CD4-positive, alpha-beta T cell treated with Interferon alpha-2 for 1 hour (primary cell): ENCODE data around the gene SLC39A11.

ENCODE experiments used
- DNase-seq, 2 donors: peaks; one replicate each; pipeline ENCODE4 v3.0.0-alpha.2; 2020 to 2022

SLC39A11 gene

GRCh38 chr17:72667096-72668063 is 425.1 kb downstream of the SLC39A11 start:
- no peak for DNase-seq

- DNase-seq = no peak
These were observed 426.3 kb downstream of the SLC39A11 start for GRCh38 chr17:72665852-72666851.

- no peak for DNase-seq
These were observed 429.7 kb downstream of the SLC39A11 start for GRCh38 chr17:72662827-72663190.

GRCh38 chr17:72661945-72662826 is 430.3 kb downstream of the SLC39A11 start:
- no peak for DNase-seq

- no peak for DNase-seq
These were observed 431.2 kb downstream of the SLC39A11 start for GRCh38 chr17:72661116-72661944.

DNA sequence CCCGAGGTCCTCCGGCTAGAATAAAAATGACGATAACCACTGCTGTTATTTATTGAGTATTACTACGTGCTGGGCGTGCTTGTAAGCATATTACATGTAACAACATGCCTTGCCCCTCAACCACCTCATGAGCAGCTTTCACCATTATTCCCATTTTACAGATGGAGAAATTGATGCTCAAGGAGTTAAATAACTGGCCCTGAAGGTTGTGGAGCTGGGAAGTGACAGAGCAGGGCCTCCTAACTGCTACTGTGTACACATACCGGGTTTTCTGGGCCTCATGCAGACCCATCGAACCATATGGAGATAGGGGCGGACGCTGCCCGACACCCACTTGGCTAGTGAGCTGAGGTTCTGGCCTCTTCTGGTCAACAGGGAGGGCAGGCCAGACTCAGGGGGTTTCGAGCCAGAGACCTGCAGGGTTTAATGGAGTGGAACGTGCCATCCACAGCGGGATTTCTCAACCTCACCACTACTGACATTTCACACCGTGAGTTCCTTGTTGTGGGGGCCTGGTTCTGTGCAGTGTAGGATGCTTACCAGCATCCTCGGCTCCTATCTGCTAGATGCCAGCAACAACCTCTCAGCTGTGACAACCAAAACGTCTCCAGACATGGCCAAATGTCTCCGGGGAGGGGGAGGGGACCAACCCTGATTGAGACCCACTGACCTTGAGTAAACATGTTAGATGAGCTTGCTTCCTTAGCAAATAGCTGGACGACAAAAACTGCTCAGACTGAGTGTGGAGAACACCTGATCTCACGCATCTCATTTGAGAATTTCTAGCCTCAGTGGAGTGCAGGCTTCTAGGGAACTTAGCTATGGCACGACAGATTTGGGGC is 432.0 kb downstream of the SLC39A11 start:
- DNase-seq = no peak

GRCh38 chr17:72659811-72660210 is 432.7 kb downstream of the SLC39A11 start:
- DNase-seq = no peak

DNA sequence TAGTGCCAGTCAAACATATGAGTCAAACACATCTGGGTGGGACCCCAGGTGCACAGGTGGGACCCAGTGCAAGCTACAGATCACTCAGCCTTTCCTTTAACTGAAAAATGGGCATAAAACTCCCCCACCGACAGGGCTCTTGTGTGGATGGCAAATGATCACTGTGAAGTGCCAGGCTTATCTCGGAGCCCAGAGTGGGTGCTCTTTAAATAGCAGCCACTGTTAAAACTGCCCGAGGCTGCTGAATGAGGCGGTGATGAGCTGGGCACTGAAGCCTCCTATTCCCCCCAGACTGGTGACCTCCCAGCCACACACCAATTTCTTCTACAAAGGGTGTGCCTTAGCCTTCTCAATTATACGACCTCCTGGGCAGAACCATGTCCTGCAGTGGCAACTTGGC is 433.8 kb downstream of the SLC39A11 start:
- no peak for DNase-seq

GRCh38 chr17:72657467-72658317 is 434.8 kb downstream of the SLC39A11 start:
- DNase-seq = no peak

GRCh38 chr17:72656130-72656763 is 436.2 kb downstream of the SLC39A11 start:
- DNase-seq = no peak

DNA sequence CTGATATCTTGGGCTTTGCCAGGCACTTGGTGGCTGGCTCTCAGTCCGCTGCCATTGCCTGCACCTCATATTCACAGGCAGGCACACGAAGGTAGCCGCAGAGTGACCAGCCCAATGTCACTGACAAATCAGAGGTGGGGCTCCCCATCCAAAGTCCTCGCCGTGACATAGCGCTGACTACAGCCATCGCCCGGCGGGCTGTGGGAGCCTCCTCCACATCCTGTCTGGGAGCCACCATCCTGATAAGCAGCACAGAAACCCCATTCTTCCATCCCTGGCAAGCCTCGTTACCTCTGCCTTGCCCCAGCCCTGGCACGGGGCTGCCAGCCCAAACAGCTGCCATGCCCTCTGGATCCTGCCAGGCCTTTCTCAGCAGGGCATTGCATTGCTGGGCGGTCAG is 437.8 kb downstream of the SLC39A11 start:
- no peak for DNase-seq

DNA sequence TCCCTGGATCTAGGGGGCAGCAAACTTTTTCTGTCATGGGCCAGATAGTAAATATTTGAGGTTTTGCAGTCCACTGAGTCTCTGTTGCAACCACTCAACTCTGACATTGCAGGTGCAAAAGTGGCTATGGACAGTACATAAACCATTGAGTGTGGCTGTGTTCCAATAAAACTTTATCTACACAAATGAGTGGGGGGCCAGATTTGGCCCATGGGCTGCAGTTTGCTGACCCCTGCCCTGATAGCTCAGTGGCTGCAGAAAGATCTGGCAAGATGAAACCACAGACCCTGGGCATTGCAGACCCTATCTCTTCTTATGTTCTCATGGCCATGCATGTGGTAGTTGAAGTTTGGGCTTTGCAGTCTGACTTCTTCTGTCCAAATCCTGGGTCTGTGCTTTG is 440.5 kb downstream of the SLC39A11 start:
- no peak for DNase-seq

GRCh38 chr17:72648702-72649101 is 443.8 kb downstream of the SLC39A11 start:
- DNase-seq = no peak

- no peak for DNase-seq
These were observed 446.3 kb downstream of the SLC39A11 start for GRCh38 chr17:72646176-72646575.

- no peak for DNase-seq
These were observed 448.0 kb downstream of the SLC39A11 start for GRCh38 chr17:72644492-72644891.

DNA sequence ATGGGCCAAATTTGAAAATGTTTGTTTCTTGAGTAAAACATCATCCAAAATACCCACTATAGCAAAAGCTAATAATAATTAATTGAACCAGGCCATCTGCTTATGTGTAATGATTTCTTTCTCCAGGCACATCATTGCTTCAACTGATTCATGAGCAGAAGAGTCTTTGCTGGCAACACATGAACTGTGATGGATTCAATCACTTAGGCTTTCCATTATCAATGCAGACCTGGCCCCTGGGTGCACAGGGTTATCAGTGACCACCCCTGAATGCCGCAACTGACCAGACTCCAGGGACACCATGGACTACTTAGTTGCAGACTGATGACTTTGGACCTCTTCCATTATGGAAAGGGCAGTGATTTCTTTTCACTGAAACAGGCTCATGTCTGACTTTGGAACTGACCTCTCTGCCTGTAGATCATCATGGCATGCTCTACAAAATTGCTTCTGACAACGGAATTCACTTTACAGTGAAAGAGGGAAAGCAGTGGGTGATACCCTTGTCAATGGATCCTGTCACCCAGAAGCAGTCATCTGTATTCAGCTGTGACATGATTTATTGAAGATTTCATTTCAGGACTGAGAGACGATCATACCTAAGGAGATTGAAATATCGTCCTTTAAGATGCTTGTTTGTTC is 448.8 kb downstream of the SLC39A11 start:
- no peak for DNase-seq

DNA sequence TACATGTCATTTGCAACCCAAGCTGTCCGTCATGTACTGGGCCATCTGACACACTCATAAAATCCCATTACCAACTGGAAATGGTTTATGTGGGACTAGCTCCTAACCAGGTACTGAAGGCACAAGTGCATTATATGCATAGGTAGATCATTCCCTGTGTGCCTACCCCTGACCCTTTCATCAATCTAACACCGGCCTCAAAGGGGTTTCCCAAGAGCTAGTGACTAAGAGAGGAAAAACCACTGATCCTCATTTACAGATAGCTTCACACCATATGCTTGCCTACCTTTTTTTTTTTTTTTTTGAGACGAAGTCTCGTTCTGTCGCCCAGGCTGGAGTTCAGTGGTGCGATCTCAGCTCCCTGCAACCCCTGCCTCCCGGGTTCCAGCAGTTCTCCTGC is 449.8 kb downstream of the SLC39A11 start:
- DNase-seq = no peak

GRCh38 chr17:72640415-72641165 is 451.9 kb downstream of the SLC39A11 start:
- DNase-seq = no peak
